Measurements from ENCODE around the gene BACH1.

BACH1 gene

GRCh38 chr21:29316029-29316742 lies 17.5 kb downstream of the BACH1 start:
- no peak for DNase-seq

GRCh38 chr21:29316806-29317205 lies 18.1 kb downstream of the BACH1 start:
- no peak for DNase-seq

GRCh38 chr21:29318354-29318753 lies 19.6 kb downstream of the BACH1 start:
- DNase-seq: no peak

- peak; percentile 81 for DNase-seq
Observed at GRCh38 chr21:29320031-29320430, 21.3 kb downstream of the BACH1 start.

- DNase-seq: no peak
Observed at GRCh38 chr21:29321217-29321616, 22.5 kb downstream of the BACH1 start.

- DNase-seq: no peak
Observed at GRCh38 chr21:29321932-29322928, 23.5 kb downstream of the BACH1 start.

GRCh38 chr21:29323189-29323588 lies 24.5 kb downstream of the BACH1 start:
- DNase-seq: no peak

- DNase-seq: no peak
Observed at GRCh38 chr21:29326914-29327554, 28.3 kb downstream of the BACH1 start.

- DNase-seq: no peak
Observed at GRCh38 chr21:29329406-29329805, 30.7 kb downstream of the BACH1 start.

- DNase-seq: no peak
Observed at GRCh38 chr21:29330797-29331196, 32.1 kb downstream of the BACH1 start.

GRCh38 chr21:29332461-29333362 lies 34.0 kb downstream of the BACH1 start:
- DNase-seq: no peak

GRCh38 chr21:29333406-29333805 lies 34.7 kb downstream of the BACH1 start:
- no peak for DNase-seq

- peak; percentile 85 for DNase-seq
Observed at GRCh38 chr21:29334717-29335428, 36.2 kb downstream of the BACH1 start.

- no peak for DNase-seq
Observed at GRCh38 chr21:29335720-29336119, 37.0 kb downstream of the BACH1 start.

GRCh38 chr21:29338256-29338655 lies 39.5 kb downstream of the BACH1 start:
- no peak for DNase-seq

GRCh38 chr21:29340228-29340627 lies 41.5 kb downstream of the BACH1 start:
- no peak for DNase-seq

- DNase-seq: peak; percentile 93
Observed at GRCh38 chr21:29342363-29342957, 43.7 kb downstream of the BACH1 start.

- no peak for DNase-seq
Observed at GRCh38 chr21:29343519-29343918, 44.8 kb downstream of the BACH1 start.

- no peak for DNase-seq
Observed at GRCh38 chr21:29346281-29346680, 47.6 kb downstream of the BACH1 start.

GRCh38 chr21:29346771-29347170 lies 48.0 kb downstream of the BACH1 start:
- no peak for DNase-seq

GRCh38 chr21:29347274-29347681 lies 48.6 kb downstream of the BACH1 start:
- DNase-seq: peak; percentile 70
